ENCODE data around the gene PCDHGB4.

PCDHGB4 gene

GRCh38 chr5:141384471-141385267 lies 2.8 kb upstream of the PCDHGB4 start:
- Histone ChIP-seq H3K4me3 (replicated peaks; ENCODE audit: insufficient read depth, low read length) (no peak overlapping the region), H3K27me3 (ENCODE audit: insufficient read depth, poor library complexity, severe bottlenecking) (no peaks in the 10 kb centered on the region), H3K27ac (replicated peaks) (no peak overlapping the region)
- no peak for DNase-seq (ENCODE audit: low read depth in 1 of 2, low spot score in 1 of 2)
- no peak for TF ChIP-seq CTCF (IDR thresholded peaks at IDR 0.05; ENCODE audit: insufficient read depth, low read length)
- no peak for TF ChIP-seq REST (IDR thresholded peaks at IDR 0.05; ENCODE audit: insufficient replicate concordance, low read depth)
- no peak for TF ChIP-seq SPI1 (IDR thresholded peaks at IDR 0.05; ENCODE audit: borderline replicate concordance, low read depth)
- TF ChIP-seq GABPA (IDR thresholded peaks at IDR 0.05; ENCODE audit: low read depth): no peak
- no peak for TF ChIP-seq POLR2AphosphoS5 (IDR thresholded peaks at IDR 0.05; ENCODE audit: low read depth)

GRCh38 chr5:141388661-141389060 lies 1.2 kb downstream of the PCDHGB4 start:
- Histone ChIP-seq H3K27me3 (ENCODE audit: insufficient read depth, poor library complexity, severe bottlenecking) (no peaks in the 10 kb centered on the region), H3K27ac (replicated peaks) (no peak overlapping the region), H3K4me3 (replicated peaks; ENCODE audit: insufficient read depth, low read length) (no peak overlapping the region)
- TF ChIP-seq GABPA (IDR thresholded peaks at IDR 0.05; ENCODE audit: low read depth) (no peak), REST (IDR thresholded peaks at IDR 0.05; ENCODE audit: insufficient replicate concordance, low read depth) (no peak), CTCF (IDR thresholded peaks at IDR 0.05; ENCODE audit: insufficient read depth, low read length) (no peak), SPI1 (IDR thresholded peaks at IDR 0.05; ENCODE audit: borderline replicate concordance, low read depth) (no peak), POLR2AphosphoS5 (IDR thresholded peaks at IDR 0.05; ENCODE audit: low read depth) (no peak)
- DNase-seq (ENCODE audit: low read depth in 1 of 2, low spot score in 1 of 2): no peak

GRCh38 chr5:141389153-141390042 lies 1.9 kb downstream of the PCDHGB4 start:
- no peak for TF ChIP-seq GABPA (IDR thresholded peaks at IDR 0.05; ENCODE audit: low read depth)
- TF ChIP-seq REST (IDR thresholded peaks at IDR 0.05; ENCODE audit: insufficient replicate concordance, low read depth): no peak
- TF ChIP-seq SPI1 (IDR thresholded peaks at IDR 0.05; ENCODE audit: borderline replicate concordance, low read depth): no peak
- no peak for TF ChIP-seq CTCF (IDR thresholded peaks at IDR 0.05; ENCODE audit: insufficient read depth, low read length)
- no peak for TF ChIP-seq POLR2AphosphoS5 (IDR thresholded peaks at IDR 0.05; ENCODE audit: low read depth)
- H3K27ac ChIP-seq (replicated peaks): no peak overlapping the region
- DNase-seq (ENCODE audit: low read depth in 1 of 2, low spot score in 1 of 2): no peak
- no peaks in the 10 kb centered on the region for H3K27me3 ChIP-seq (ENCODE audit: insufficient read depth, poor library complexity, severe bottlenecking)
- H3K4me3 ChIP-seq (replicated peaks; ENCODE audit: insufficient read depth, low read length): no peak overlapping the region
